GM23338 (cell line): ENCODE data around the gene B4GALNT4. TPM values are rescaled to one million over a fixed set of nuclear protein-coding genes. Genes with fewer than 3 reads are reported as not detected.

Source experiments
- ATAC-seq: fragments of 200-7000 bp; cut with Tn5 transposase; 3 replicates; pipeline ENCODE4 v1.9.1; 2020
- DNase-seq: peaks from one replicate; pipeline ENCODE4 v3.0.0-alpha.2; 2015; ENCODE audit warnings: low spot score
- H2AFZ ChIP-seq: fragments of 200-600 bp; sonication (generic); 2 replicates; pipeline ENCODE4 v1.8.0; 2016; ENCODE audit warnings: antibody characterized with exemption, mild to moderate bottlenecking, moderate library complexity
- H3F3A ChIP-seq: fragments of 200-600 bp; sonication (generic); replicated peaks from 2 replicates; pipeline ENCODE4 v1.8.0; 2017; ENCODE audit warnings: antibody characterized with exemption, mixed run types, low read depth
- H3K27ac ChIP-seq: fragments of 200-600 bp; sonication (generic); 2 replicates; pipeline ENCODE4 v1.6.1; 2016; ENCODE audit warnings: low read depth
- H3K27me3 ChIP-seq: fragments of 200-600 bp; sonication (generic); 2 replicates; pipeline ENCODE4 v1.8.0; 2016; ENCODE audit warnings: mild to moderate bottlenecking, mixed run types, moderate library complexity; ENCODE audit not compliant: insufficient read depth
- H3K36me3 ChIP-seq: fragments of 200-600 bp; sonication (generic); 2 replicates; pipeline ENCODE4 v1.8.0; 2016; ENCODE audit warnings: mild to moderate bottlenecking; ENCODE audit not compliant: insufficient read depth
- H3K4me1 ChIP-seq: fragments of 200-600 bp; sonication (generic); 2 replicates; pipeline ENCODE4 v1.8.0; 2016; ENCODE audit warnings: mild to moderate bottlenecking, moderate library complexity; ENCODE audit not compliant: insufficient read depth
- H3K4me2 ChIP-seq: fragments of 200-600 bp; sonication (generic); 2 replicates; pipeline ENCODE4 v1.7.1; 2017; ENCODE audit warnings: mixed run types
- H3K4me3 ChIP-seq: fragments of 200-600 bp; sonication (generic); 2 replicates; pipeline ENCODE4 v1.6.1; 2016; ENCODE audit warnings: mixed run types
- H3K79me2 ChIP-seq: fragments of 200-600 bp; sonication (generic); replicated peaks from 2 replicates; pipeline ENCODE4 v1.8.0; 2017; ENCODE audit warnings: mild to moderate bottlenecking; ENCODE audit not compliant: insufficient read depth
- H3K9me2 ChIP-seq: fragments of 200-600 bp; sonication (generic); 2 replicates; pipeline ENCODE4 v1.8.0; 2017; ENCODE audit not compliant: insufficient read depth
- H4K20me1 ChIP-seq: fragments of 200-600 bp; sonication (generic); replicated peaks from 2 replicates; pipeline ENCODE4 v1.8.0; 2017; ENCODE audit warnings: mild to moderate bottlenecking; ENCODE audit not compliant: insufficient read depth
- H3K27ac Mint-ChIP-seq: 2 replicates; pipeline ENCODE4 v1.8.0; 2020; ENCODE audit warnings: inconsistent platforms, mild to moderate bottlenecking, moderate library complexity, mixed read lengths
- H3K27me3 Mint-ChIP-seq: 3 replicates; pipeline ENCODE4 v1.8.0; 2022; ENCODE audit warnings: low read depth, mild to moderate bottlenecking, moderate library complexity, mixed read lengths, inconsistent platforms; ENCODE audit not compliant: insufficient read depth, poor library complexity
- H3K36me3 Mint-ChIP-seq: 3 replicates; pipeline ENCODE4 v1.8.0; 2021; ENCODE audit warnings: low read depth, mild to moderate bottlenecking, inconsistent platforms, moderate library complexity, mixed read lengths
- H3K4me1 Mint-ChIP-seq: 3 replicates; pipeline ENCODE4 v1.8.0; 2020; ENCODE audit warnings: mild to moderate bottlenecking, inconsistent platforms, mixed read lengths
- H3K4me3 Mint-ChIP-seq: 3 replicates; pipeline ENCODE4 v1.8.0; 2021; ENCODE audit warnings: moderate library complexity, mild to moderate bottlenecking, inconsistent platforms, mixed read lengths
- H3K9me3 Mint-ChIP-seq: 3 replicates; pipeline ENCODE4 v1.8.0; 2020; ENCODE audit warnings: moderate library complexity, mild to moderate bottlenecking, inconsistent platforms, mixed read lengths
- CREB1 ChIP-seq: fragments of 250-450 bp; sonication (Bioruptor Pico); IDR thresholded peaks from 2 replicates; pipeline ENCODE4 v1.5.0; 2020; ENCODE audit warnings: low read depth, mild to moderate bottlenecking, moderate library complexity
- ETS1 ChIP-seq: IDR thresholded peaks from 2 replicates; pipeline ENCODE4 v1.6.1; 2016; ENCODE audit warnings: antibody characterized with exemption
- EZH2 ChIP-seq: fragments of 200-600 bp; sonication (generic); IDR thresholded peaks from one replicate; pipeline ENCODE4 v1.8.0; 2017; ENCODE audit warnings: antibody characterized with exemption, mild to moderate bottlenecking, low read depth; ENCODE audit not compliant: unreplicated experiment
- EZH2phosphoT487 ChIP-seq: fragments of 200-600 bp; sonication (generic); IDR thresholded peaks from one replicate; pipeline ENCODE4 v1.8.1; 2018; ENCODE audit warnings: antibody characterized with exemption; ENCODE audit not compliant: unreplicated experiment
- REST ChIP-seq: IDR thresholded peaks from one replicate; pipeline ENCODE4 v1.6.1; 2018; ENCODE audit warnings: antibody characterized with exemption; ENCODE audit not compliant: unreplicated experiment
- STAT1 ChIP-seq: IDR thresholded peaks from one replicate; pipeline ENCODE4 v1.6.1; 2016; ENCODE audit warnings: antibody characterized with exemption; ENCODE audit not compliant: unreplicated experiment
- ZNF114 ChIP-seq: fragments of 250-450 bp; sonication (Bioruptor Pico); IDR thresholded peaks from 2 replicates; pipeline ENCODE4 v1.5.0; 2020; ENCODE audit warnings: mild to moderate bottlenecking, moderate library complexity
- ZNF331 ChIP-seq: fragments of 250-450 bp; sonication (Bioruptor Pico); IDR thresholded peaks from 2 replicates; pipeline ENCODE4 v1.5.0; 2020; ENCODE audit warnings: low read depth, mild to moderate bottlenecking, moderate library complexity
- polyA plus RNA-seq: library from polyadenylated mRNA; unstranded; fragments of >200 nt; fragmentation: Nextera tagmentation; extraction: Ambion mirVana; gene quantifications from 2 replicates; pipeline ENCODE4 v1.2.1, GENCODE V29; 2016
- total RNA-seq: library from RNA; depleted of rRNA; stranded (reverse); fragments of >200 nt; shearing (Covaris generic); gene quantifications from 2 replicates; pipeline ENCODE4 v1.2.3, GENCODE V29; 2014

B4GALNT4 gene
- total and polyA plus RNA-seq, 2 experiments from 2014 or later, result 49.9 to 92.6 TPM

- TF ChIP-seq ZNF114 (CRISPR knock-in tag), result no peak
Observed at GRCh38 chr11:372809-373715, 3.8 kb downstream of the B4GALNT4 start (continued).

- no peak overlapping the region for H3K4me3 Mint-ChIP-seq
- H3K27me3 Mint-ChIP-seq, result peaks cover 16% of the 10 kb centered on the region
- H3K27ac Mint-ChIP-seq, result no peak overlapping the region
- Histone ChIP-seq H3K36me3 (peaks cover 4% of the 10 kb centered on the region), H3K27ac (no peak overlapping the region), H3K9me2 (no peaks in the 10 kb centered on the region), H4K20me1 (no peaks in the 10 kb centered on the region; the same call in 1 of the 2 replicates), H3K4me1 (no peaks in the 10 kb centered on the region; the same call in 1 of the 2 replicates), H3F3A (peaks cover 14% of the 10 kb centered on the region; the same call in 1 of the 2 replicates), H3K79me2 (peaks cover 13% of the 10 kb centered on the region), H3K4me3 (no peak overlapping the region), H3K27me3 (no peaks in the 10 kb centered on the region), H3K4me2 (no peak overlapping the region), H2AFZ (no peak overlapping the region)
- ATAC-seq, result no peak
- peaks cover 46% of the 10 kb centered on the region for H3K36me3 Mint-ChIP-seq
- peaks cover 6% of the 10 kb centered on the region; the same call in 2 of the 3 replicates for H3K4me1 Mint-ChIP-seq
- TF ChIP-seq ZNF331 (no peak), EZH2phosphoT487 (no peak), EZH2 (no peak)
- no peaks in the 10 kb centered on the region for H3K9me3 Mint-ChIP-seq
- DNase-seq, result no peak
Observed at GRCh38 chr11:373716-374551, 4.6 kb downstream of the B4GALNT4 start.

- H3K36me3 Mint-ChIP-seq, result peaks cover 50% of the 10 kb centered on the region
Observed at GRCh38 chr11:375065-376025, 6.0 kb downstream of the B4GALNT4 start.

More at GRCh38 chr11:375065-376025, 6.0 kb downstream of the B4GALNT4 start:
- TF ChIP-seq EZH2phosphoT487, result no peak
- no peak for TF ChIP-seq ZNF114 (CRISPR knock-in tag)
- no peak for TF ChIP-seq STAT1
- no peak for TF ChIP-seq REST
- no peak for TF ChIP-seq CREB1 (CRISPR knock-in tag)
- TF ChIP-seq ETS1, result no peak
- Histone ChIP-seq H3K79me2 (peaks cover 10% of the 10 kb centered on the region), H3K36me3 (peaks cover 4% of the 10 kb centered on the region), H3F3A (peaks cover 11% of the 10 kb centered on the region; the same call in 1 of the 2 replicates), H3K4me1 (no peaks in the 10 kb centered on the region; the same call in 1 of the 2 replicates), H2AFZ (no peak overlapping the region), H3K4me3 (no peak overlapping the region), H4K20me1 (no peaks in the 10 kb centered on the region; the same call in 1 of the 2 replicates), H3K4me2 (no peak overlapping the region), H3K27me3 (no peaks in the 10 kb centered on the region), H3K9me2 (no peaks in the 10 kb centered on the region), H3K27ac (no peak overlapping the region)
- ATAC-seq (no peak), DNase-seq (no peak)
- Mint-ChIP-seq H3K27me3 (peaks cover 17% of the 10 kb centered on the region), H3K4me3 (no peak overlapping the region), H3K27ac (no peak overlapping the region), H3K9me3 (no peaks in the 10 kb centered on the region), H3K4me1 (peaks cover 6% of the 10 kb centered on the region; the same call in 2 of the 3 replicates)
